ENCODE results near the gene PLOD2.

PLOD2 gene

GRCh38 chr3:146165877-146166276 is 4.9 kb upstream of the PLOD2 start:
- no peak for DNase-seq

- no peak for DNase-seq
Measured at GRCh38 chr3:146164971-146165769, 4.2 kb upstream of the PLOD2 start.

GRCh38 chr3:146164506-146164905 is 3.5 kb upstream of the PLOD2 start:
- no peak for DNase-seq

GRCh38 chr3:146164071-146164470 is 3.1 kb upstream of the PLOD2 start:
- no peak for DNase-seq

- DNase-seq, result no peak
Measured at GRCh38 chr3:146163584-146163983, 2.6 kb upstream of the PLOD2 start.

GRCh38 chr3:146162561-146162960 is 1.6 kb upstream of the PLOD2 start:
- no peak for DNase-seq

GRCh38 chr3:146161663-146162002 is 649 bp upstream of the PLOD2 start:
- DNase-seq, result no peak

- DNase-seq, result no peak
Measured at GRCh38 chr3:146160321-146160963, 542 bp downstream of the PLOD2 start.

GRCh38 chr3:146159616-146160320 is 1.2 kb downstream of the PLOD2 start:
- no peak for DNase-seq

- no peak for DNase-seq
Measured at GRCh38 chr3:146159037-146159436, 1.9 kb downstream of the PLOD2 start.

- no peak for DNase-seq
Measured at GRCh38 chr3:146157325-146158060, 3.5 kb downstream of the PLOD2 start.

- no peak for DNase-seq
Measured at GRCh38 chr3:146156666-146157314, 4.2 kb downstream of the PLOD2 start.

GRCh38 chr3:146156095-146156494 is 4.9 kb downstream of the PLOD2 start:
- no peak for DNase-seq

- no peak for DNase-seq
Measured at GRCh38 chr3:146154995-146155394, 6.0 kb downstream of the PLOD2 start.

- DNase-seq, result no peak
Measured at GRCh38 chr3:146154316-146154715, 6.7 kb downstream of the PLOD2 start.

GRCh38 chr3:146153429-146153828 is 7.6 kb downstream of the PLOD2 start:
- no peak for DNase-seq

- DNase-seq, result no peak
Measured at GRCh38 chr3:146152834-146153233, 8.2 kb downstream of the PLOD2 start.

- DNase-seq, result no peak
Measured at GRCh38 chr3:146148468-146148931, 12.5 kb downstream of the PLOD2 start.

GRCh38 chr3:146145642-146146041 is 15.3 kb downstream of the PLOD2 start:
- DNase-seq, result no peak

- DNase-seq, result no peak
Measured at GRCh38 chr3:146142757-146143156, 18.2 kb downstream of the PLOD2 start.

- DNase-seq, result no peak
Measured at GRCh38 chr3:146139586-146140110, 21.3 kb downstream of the PLOD2 start.

GRCh38 chr3:146138902-146139301 is 22.1 kb downstream of the PLOD2 start:
- DNase-seq, result no peak

Measured in AML-193 (cell line).